IMR-90 (cell line): ENCODE data around the gene SPATA2L. TPM values are rescaled to one million over a fixed set of nuclear protein-coding genes. Genes with fewer than 3 reads are reported as not detected.

Experiments used
- ATAC-seq: fragments of 200-7000 bp; cut with Tn5 transposase; 2 replicates; pipeline ENCODE4 v1.9.1; 2020; ENCODE audit warnings: low read depth, mild to moderate bottlenecking, moderate library complexity
- BruUV-seq: library from RNA; stranded (reverse); fragments of 400-500 nt; replicated peaks from 2 replicates; lab custom pipeline; 2021; lab: Mats Ljungman, UMichigan
- CTCF ChIA-PET: fragments of 300-600 bp; formaldehyde crosslinking; extraction: SDS; loops from one replicate; lab custom pipeline; 2021; ENCODE audit warnings: antibody characterized with exemption; lab: Yijun Ruan, JAX
- POLR2A ChIA-PET: fragments of 300-600 bp; sonication (Branson Sonifier 250); formaldehyde crosslinking; loops from one replicate; lab custom pipeline; 2022; ENCODE audit warnings: antibody characterized with exemption; ENCODE audit not compliant: unreplicated experiment; lab: Charles Lee
- DNase-seq: peaks from one replicate; pipeline ENCODE4 v3.0.0; 2013
- H2AFZ ChIP-seq: replicated peaks from 2 replicates; pipeline ENCODE3; 2013; ENCODE audit warnings: low read length, mild to moderate bottlenecking; ENCODE audit not compliant: poor library complexity
- H2AK5ac ChIP-seq: 2 replicates; pipeline ENCODE4 v1.6.1; 2013; ENCODE audit warnings: low read depth, low read length, inconsistent platforms
- H2AK9ac ChIP-seq: replicated peaks from 2 replicates; pipeline ENCODE3; 2013; ENCODE audit warnings: mild to moderate bottlenecking, low read depth, low read length, moderate library complexity; ENCODE audit not compliant: poor library complexity
- H2BK120ac ChIP-seq: 2 replicates; pipeline ENCODE4 v1.6.1; 2013; ENCODE audit warnings: low read depth, low read length, inconsistent platforms
- H2BK15ac ChIP-seq: 3 replicates; pipeline ENCODE4 v1.6.1; 2013; ENCODE audit warnings: low read depth, low read length, inconsistent platforms
- H2BK20ac ChIP-seq: 2 replicates; pipeline ENCODE4 v1.6.1; 2013; ENCODE audit warnings: low read depth, mild to moderate bottlenecking, inconsistent platforms, low read length, moderate library complexity
- H2BK5ac ChIP-seq: 2 replicates; pipeline ENCODE4 v1.6.1; 2013; ENCODE audit warnings: mild to moderate bottlenecking, low read depth, low read length, inconsistent platforms; ENCODE audit not compliant: poor library complexity, severe bottlenecking
- H3K14ac ChIP-seq: replicated peaks from 2 replicates; pipeline ENCODE4 v1.6.1; 2013; ENCODE audit warnings: low read depth, low read length, inconsistent platforms
- H3K18ac ChIP-seq: 2 replicates; pipeline ENCODE4 v1.6.1; 2013; ENCODE audit warnings: low read depth, low read length, control low read depth
- H3K23ac ChIP-seq: 2 replicates; pipeline ENCODE4 v1.6.1; 2013; ENCODE audit warnings: low read depth, low read length, inconsistent platforms
- H3K27ac ChIP-seq: 2 replicates; pipeline ENCODE4 v1.5.1; 2013; ENCODE audit warnings: mild to moderate bottlenecking, control low read depth, low read length; ENCODE audit not compliant: insufficient read depth
- H3K27me3 ChIP-seq: 2 replicates; pipeline ENCODE4 v1.6.1; 2013; ENCODE audit warnings: low read length; ENCODE audit not compliant: control insufficient read depth, insufficient read depth
- H3K36me3 ChIP-seq: 2 replicates; pipeline ENCODE4 v1.6.1; 2013; ENCODE audit warnings: low read length, mixed read lengths; ENCODE audit not compliant: control insufficient read depth, insufficient read depth
- H3K4ac ChIP-seq: 2 replicates; pipeline ENCODE4 v1.6.1; 2013; ENCODE audit warnings: low read depth, low read length, inconsistent platforms
- H3K4me1 ChIP-seq: 2 replicates; pipeline ENCODE4 v1.6.1; 2013; ENCODE audit warnings: low read length, mixed read lengths; ENCODE audit not compliant: control insufficient read depth, insufficient read depth
- H3K4me2 ChIP-seq: 2 replicates; pipeline ENCODE4 v1.6.1; 2013; ENCODE audit warnings: low read depth, mild to moderate bottlenecking, control low read depth, low read length, moderate library complexity
- H3K4me3 ChIP-seq: 2 replicates; pipeline ENCODE4 v1.5.1; 2013; ENCODE audit warnings: low read depth, mild to moderate bottlenecking, control low read depth, low read length, moderate library complexity; ENCODE audit not compliant: insufficient read depth
- H3K56ac ChIP-seq: 2 replicates; pipeline ENCODE4 v1.6.1; 2013; ENCODE audit warnings: low read length, inconsistent platforms; ENCODE audit not compliant: insufficient read depth; ENCODE audit errors: extremely low read depth
- H3K79me1 ChIP-seq, 2 experiments: 2 replicates each; pipeline ENCODE4 v1.6.1; 2013; ENCODE audit warnings: low read length in 2 of 2, inconsistent platforms in 1 of 2, low read depth in 1 of 2
- H3K9ac ChIP-seq: 2 replicates; pipeline ENCODE4 v1.6.1; 2013; ENCODE audit warnings: low read depth, low read length, control low read depth
- H3K9me1 ChIP-seq: 2 replicates; pipeline ENCODE4 v1.6.1; 2013; ENCODE audit warnings: low read length, inconsistent platforms; ENCODE audit not compliant: insufficient read depth
- H3K9me3 ChIP-seq: 2 replicates; pipeline ENCODE4 v1.6.1; 2013; ENCODE audit warnings: low read length; ENCODE audit not compliant: control insufficient read depth, insufficient read depth
- H4K20me1 ChIP-seq: 2 replicates; pipeline ENCODE4 v1.6.1; 2013; ENCODE audit warnings: low read length, inconsistent platforms; ENCODE audit not compliant: insufficient read depth
- H4K5ac ChIP-seq: 2 replicates; pipeline ENCODE4 v1.6.1; 2013; ENCODE audit warnings: mild to moderate bottlenecking, low read depth, low read length, control low read depth
- H4K8ac ChIP-seq, 2 experiments: 2 replicates each; pipeline ENCODE4 v1.6.1; 2013; ENCODE audit warnings: low read depth in 2 of 2, low read length in 2 of 2, control low read depth in 1 of 2, inconsistent platforms in 1 of 2
- H4K91ac ChIP-seq: 2 replicates; pipeline ENCODE4 v1.6.1; 2013; ENCODE audit warnings: low read depth, low read length, inconsistent platforms; ENCODE audit not compliant: insufficient read depth
- BHLHE40 ChIP-seq: fragments of 150-350 bp; IDR thresholded peaks from 2 replicates; pipeline ENCODE4 v1.6.1; 2016; ENCODE audit warnings: mild to moderate bottlenecking, low read depth, low read length
- CEBPB ChIP-seq: IDR thresholded peaks from 2 replicates; pipeline ENCODE4 v1.6.1; 2012; ENCODE audit warnings: low read depth, low read length, improper control_type of control experiment
- CHD1 ChIP-seq: IDR thresholded peaks from 2 replicates; pipeline ENCODE4 v1.6.1; 2012; ENCODE audit warnings: low read depth, low read length, improper control_type of control experiment
- FOS ChIP-seq: fragments of 150-350 bp; IDR thresholded peaks from 2 replicates; pipeline ENCODE4 v1.6.1; 2016; ENCODE audit warnings: low read depth, low read length
- MAFK ChIP-seq: IDR thresholded peaks from 2 replicates; pipeline ENCODE4 v1.6.1; 2012; ENCODE audit warnings: low read depth, low read length, improper control_type of control experiment
- MXI1 ChIP-seq: IDR thresholded peaks from 2 replicates; pipeline ENCODE4 v1.6.1; 2012; ENCODE audit warnings: low read depth, mild to moderate bottlenecking, low read length, moderate library complexity, borderline replicate concordance
- NFE2L2 ChIP-seq: fragments of 150-350 bp; IDR thresholded peaks from 2 replicates; pipeline ENCODE4 v1.6.1; 2016; ENCODE audit warnings: low read depth, mild to moderate bottlenecking, low read length
- RAD21 ChIP-seq: IDR thresholded peaks from 2 replicates; pipeline ENCODE4 v1.6.1; 2012; ENCODE audit warnings: low read length, improper control_type of control experiment
- RCOR1 ChIP-seq: IDR thresholded peaks from 2 replicates; pipeline ENCODE4 v1.6.1; 2012; ENCODE audit warnings: mild to moderate bottlenecking, low read length, improper control_type of control experiment; ENCODE audit not compliant: insufficient replicate concordance
- RFX5 ChIP-seq: IDR thresholded peaks from 2 replicates; pipeline ENCODE4 v1.8.0; 2012; ENCODE audit warnings: low read depth, mild to moderate bottlenecking, low read length, moderate library complexity
- SMC3 ChIP-seq: fragments of 150-350 bp; IDR thresholded peaks from 2 replicates; pipeline ENCODE4 v1.6.1; 2016; ENCODE audit warnings: low read depth, mild to moderate bottlenecking, antibody characterized with exemption, low read length, moderate library complexity
- WGBS, 2 experiments: methylation state at CpG; one replicate each; pipeline versions ENCODE4 v1.1.5 to v1.1.7; 2013; ENCODE audit warnings: missing lambda C conversion rate in 2 of 2; ENCODE audit not compliant: insufficient read length in 1 of 2; ENCODE audit errors: extremely low coverage in 2 of 2; 5-methylcytosine and 5-hydroxymethylcytosine counted together
- dilution Hi-C: fragments of 300-500 bp; cut with HindIII; formaldehyde crosslinking; loops from one replicate; pipeline ENCODE4 v1.14.3; 2018; ENCODE audit warnings: low sequenced_read_pairs; ENCODE audit not compliant: unreplicated experiment
- in situ Hi-C: fragments of 300-500 bp; cut with MboI; formaldehyde crosslinking; loops from 3 replicates; pipeline ENCODE4 v1.14.3; 2019; ENCODE audit warnings: low sequenced_read_pairs, inconsistent platforms, mixed read lengths
- intact Hi-C: fragments of 100-400 bp; cut with micrococcal nuclease; formaldehyde crosslinking; loops from 2 replicates; pipeline ENCODE4 v1.10.0; 2022
- polyA plus RNA-seq, 3 experiments: library from polyadenylated mRNA; depleted of rRNA; stranded (reverse); fragments of >200 nt; gene quantifications; 2 replicates each; pipeline ENCODE4 v1.2.3, GENCODE V29; 2012; ENCODE audit warnings: low replicate concordance in 1 of 3
- total RNA-seq: library from RNA; depleted of rRNA; stranded (reverse); fragments of >200 nt; gene quantifications from 2 replicates; pipeline ENCODE4 v1.2.3, GENCODE V29; 2012
- TF ChIP-seq, protein P1 (sequence below): fragments of 150-350 bp; IDR thresholded peaks from 2 replicates; pipeline ENCODE4 v1.6.1; 2016; ENCODE audit warnings: low read depth, mild to moderate bottlenecking, low read length, moderate library complexity, borderline replicate concordance
- TF ChIP-seq, protein P2 (sequence below): fragments of 150-350 bp; IDR thresholded peaks from 2 replicates; pipeline ENCODE4 v1.6.1; 2017; ENCODE audit warnings: mild to moderate bottlenecking, antibody characterized with exemption, low read length, low read depth

The SPATA2L gene
- total and polyA plus RNA-seq, 2 of the 4 experiments (the other 2 are of a cell fraction), result 4.8 to 6.9 TPM

DNA sequence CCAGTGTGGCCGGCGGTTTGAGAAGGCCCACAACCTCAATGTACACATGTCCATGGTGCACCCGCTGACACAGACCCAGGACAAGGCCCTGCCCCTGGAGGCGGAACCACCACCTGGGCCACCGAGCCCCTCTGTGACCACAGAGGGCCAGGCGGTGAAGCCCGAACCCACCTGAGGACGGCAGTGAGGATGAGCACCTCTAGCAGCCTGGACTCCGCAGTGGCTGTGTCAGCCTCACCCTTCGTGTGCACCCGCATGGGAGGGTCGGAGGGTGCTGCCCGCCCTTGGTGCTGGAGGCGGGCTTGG lies 36.5 kb upstream of the SPATA2L start (continued):
- no peak for TF ChIP-seq MXI1
- TF ChIP-seq SMC3, result no peak
- no peak for TF ChIP-seq FOS

DNA sequence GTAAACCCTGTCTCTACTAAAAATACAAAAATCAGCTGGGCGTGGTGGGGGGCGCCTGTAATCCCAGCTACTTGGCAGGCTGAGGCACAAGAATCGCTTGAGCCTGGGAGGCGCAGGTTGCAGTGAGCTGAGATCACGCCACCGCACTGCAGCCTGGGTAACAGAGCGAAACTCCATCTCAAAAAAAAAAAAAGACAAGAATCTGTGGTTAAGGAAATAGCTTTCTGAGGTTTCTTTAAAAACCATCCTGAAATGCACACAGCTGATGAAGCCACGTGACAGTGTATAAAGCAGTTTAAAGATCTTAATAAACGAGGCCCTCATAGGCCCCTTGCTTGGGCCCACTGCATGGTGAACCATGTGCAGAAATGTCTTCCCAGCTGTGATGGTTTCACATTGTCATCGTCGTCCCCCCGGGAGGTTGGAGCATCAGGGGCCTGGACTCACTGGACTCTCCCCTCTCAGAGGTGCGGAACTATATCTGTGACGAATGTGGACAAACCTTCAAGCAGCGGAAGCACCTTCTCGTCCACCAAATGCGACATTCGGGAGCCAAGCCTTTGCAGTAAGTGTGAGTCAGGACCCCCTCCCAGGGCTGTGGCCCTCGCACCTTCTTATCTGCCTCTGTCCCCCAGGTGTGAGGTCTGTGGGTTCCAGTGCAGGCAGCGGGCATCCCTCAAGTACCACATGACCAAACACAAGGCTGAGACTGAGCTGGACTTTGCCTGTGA lies 36.0 kb upstream of the SPATA2L start:
- no peak overlapping the region for H4K5ac ChIP-seq
- H2BK15ac ChIP-seq, result no peak overlapping the region
- no peak overlapping the region for H3K4ac ChIP-seq
- in situ Hi-C loops (no loop called here), dilution Hi-C loops (no loop called here), intact Hi-C loops (no loop called here)
- H3K14ac ChIP-seq, result no peak overlapping the region
- 95% methylated on average over 12 of the region's 20 CpGs; no CpG with 5 or more reads in 1 of the 2 experiments for WGBS, 2 experiments
- H3K9ac ChIP-seq, result no peak overlapping the region
- no peak overlapping the region for H3K4me3 ChIP-seq
- no peak overlapping the region for H2BK120ac ChIP-seq
- peaks cover 8 to 10% of the 10 kb centered on the region in 2 experiments; a peak in 3 of 4 replicates for H3K79me1 ChIP-seq
- no peaks in the 10 kb centered on the region for H3K9me1 ChIP-seq
- H2AFZ ChIP-seq, result no peak overlapping the region
- no peak overlapping the region for H4K8ac ChIP-seq
- H3K36me3 ChIP-seq, result peaks cover 72% of the 10 kb centered on the region
- H4K20me1 ChIP-seq, result no peaks in the 10 kb centered on the region; the same call in 1 of the 2 replicates
- H3K27ac ChIP-seq, result no peak overlapping the region
- H2BK5ac ChIP-seq, result no peak overlapping the region
- no peak overlapping the region for H3K56ac ChIP-seq
- H3K23ac ChIP-seq, result no peak overlapping the region
- no peak overlapping the region for H2BK20ac ChIP-seq
- no peak overlapping the region for H2AK5ac ChIP-seq
- no peaks in the 10 kb centered on the region for H3K4me1 ChIP-seq
- BruUV-seq, result no TSS peak
- ATAC-seq (no peak), DNase-seq (no peak)
- no peak overlapping the region for H2AK9ac ChIP-seq
- CTCF ChIA-PET, result interaction anchor here (0.6 kb wide), 1 partner anchor 44 kb away, joined by 3 read pairs; no protein-coding TSS in a partner anchor
- H4K91ac ChIP-seq, result no peak overlapping the region
- H3K4me2 ChIP-seq, result no peak overlapping the region
- no peaks in the 10 kb centered on the region for H3K27me3 ChIP-seq
- no peak overlapping the region for H3K18ac ChIP-seq
- POLR2A ChIA-PET, result interaction anchor here (0.6 kb wide), 1 partner anchor 11 kb away, joined by 4 read pairs; no protein-coding TSS in a partner anchor
- H3K9me3 ChIP-seq, result no peaks in the 10 kb centered on the region
- TF ChIP-seq MXI1 (no peak), CHD1 (no peak), FOS (no peak), RCOR1 (no peak), RFX5 (no peak), BHLHE40 (no peak), SMC3 (no peak), MAFK (no peak), NFE2L2 (no peak), CEBPB (no peak), RAD21 (no peak)
- TF ChIP-seq, protein P1, sequence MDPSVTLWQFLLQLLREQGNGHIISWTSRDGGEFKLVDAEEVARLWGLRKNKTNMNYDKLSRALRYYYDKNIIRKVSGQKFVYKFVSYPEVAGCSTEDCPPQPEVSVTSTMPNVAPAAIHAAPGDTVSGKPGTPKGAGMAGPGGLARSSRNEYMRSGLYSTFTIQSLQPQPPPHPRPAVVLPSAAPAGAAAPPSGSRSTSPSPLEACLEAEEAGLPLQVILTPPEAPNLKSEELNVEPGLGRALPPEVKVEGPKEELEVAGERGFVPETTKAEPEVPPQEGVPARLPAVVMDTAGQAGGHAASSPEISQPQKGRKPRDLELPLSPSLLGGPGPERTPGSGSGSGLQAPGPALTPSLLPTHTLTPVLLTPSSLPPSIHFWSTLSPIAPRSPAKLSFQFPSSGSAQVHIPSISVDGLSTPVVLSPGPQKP, result no peak
- TF ChIP-seq, protein P2, sequence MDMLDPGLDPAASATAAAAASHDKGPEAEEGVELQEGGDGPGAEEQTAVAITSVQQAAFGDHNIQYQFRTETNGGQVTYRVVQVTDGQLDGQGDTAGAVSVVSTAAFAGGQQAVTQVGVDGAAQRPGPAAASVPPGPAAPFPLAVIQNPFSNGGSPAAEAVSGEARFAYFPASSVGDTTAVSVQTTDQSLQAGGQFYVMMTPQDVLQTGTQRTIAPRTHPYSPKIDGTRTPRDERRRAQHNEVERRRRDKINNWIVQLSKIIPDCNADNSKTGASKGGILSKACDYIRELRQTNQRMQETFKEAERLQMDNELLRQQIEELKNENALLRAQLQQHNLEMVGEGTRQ, result no peak
